ENCODE results near the gene JMJD7. TPM values are rescaled to one million over a fixed set of nuclear protein-coding genes. Genes with fewer than 3 reads are reported as not detected.

The JMJD7 gene
- total RNA-seq, 4 donors from 2014 or later: 1.9 to 10.9 (median 7.6) TPM

DNA sequence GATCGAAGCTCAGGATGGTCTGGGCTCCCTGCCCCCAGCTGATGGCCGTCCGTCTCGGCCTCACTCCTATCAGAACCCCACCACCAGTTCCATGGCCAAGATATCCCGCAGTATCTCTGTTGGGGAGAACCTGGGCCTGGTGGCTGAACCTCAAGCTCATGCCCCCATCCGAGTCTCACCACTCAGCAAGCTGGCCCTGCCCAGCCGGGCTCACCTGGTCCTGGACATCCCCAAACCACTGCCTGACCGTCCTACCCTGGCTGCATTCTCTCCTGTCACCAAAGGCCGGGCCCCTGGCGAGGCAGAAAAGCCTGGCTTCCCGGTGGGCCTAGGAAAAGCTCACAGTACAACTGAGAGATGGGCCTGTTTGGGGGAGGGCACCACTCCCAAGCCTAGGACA is 4.4 kb upstream of the JMJD7 start:
- H3K4me3 ChIP-seq: no peak overlapping the region
- WGBS, 2 donors (ENCODE audit: low coverage in 1 of 2): 96% methylated on average over 9 of the region's 11 CpGs; no CpG with 5 or more reads in 1 of the 2 donors
- intact Hi-C loops (cut with DNase I; ENCODE audit: low total_unique reads): no loop called here
- in situ Hi-C loops (cut with MboI; ENCODE audit: low pct_ligation_motif_present in 1 of 4, low pct_unique_long_range_greater_than_20kb in 1 of 4, low sequenced_read_pairs in 3 of 4): loop anchor here in 2 of 4 donors (25.0 kb wide), 1 partner anchor 211 kb away; no protein-coding TSS in a partner anchor
- DNase-seq: no peak
- no peaks in the 10 kb centered on the region for H3K27me3 ChIP-seq
- TF ChIP-seq POLR2A (IDR thresholded peaks at IDR 0.05) (no peak), EP300 (IDR thresholded peaks at IDR 0.05; ENCODE audit: low read depth) (no peak), POLR2AphosphoS5 (IDR thresholded peaks at IDR 0.05) (no peak)
- TF ChIP-seq, protein P1, sequence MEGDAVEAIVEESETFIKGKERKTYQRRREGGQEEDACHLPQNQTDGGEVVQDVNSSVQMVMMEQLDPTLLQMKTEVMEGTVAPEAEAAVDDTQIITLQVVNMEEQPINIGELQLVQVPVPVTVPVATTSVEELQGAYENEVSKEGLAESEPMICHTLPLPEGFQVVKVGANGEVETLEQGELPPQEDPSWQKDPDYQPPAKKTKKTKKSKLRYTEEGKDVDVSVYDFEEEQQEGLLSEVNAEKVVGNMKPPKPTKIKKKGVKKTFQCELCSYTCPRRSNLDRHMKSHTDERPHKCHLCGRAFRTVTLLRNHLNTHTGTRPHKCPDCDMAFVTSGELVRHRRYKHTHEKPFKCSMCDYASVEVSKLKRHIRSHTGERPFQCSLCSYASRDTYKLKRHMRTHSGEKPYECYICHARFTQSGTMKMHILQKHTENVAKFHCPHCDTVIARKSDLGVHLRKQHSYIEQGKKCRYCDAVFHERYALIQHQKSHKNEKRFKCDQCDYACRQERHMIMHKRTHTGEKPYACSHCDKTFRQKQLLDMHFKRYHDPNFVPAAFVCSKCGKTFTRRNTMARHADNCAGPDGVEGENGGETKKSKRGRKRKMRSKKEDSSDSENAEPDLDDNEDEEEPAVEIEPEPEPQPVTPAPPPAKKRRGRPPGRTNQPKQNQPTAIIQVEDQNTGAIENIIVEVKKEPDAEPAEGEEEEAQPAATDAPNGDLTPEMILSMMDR (IDR thresholded peaks at IDR 0.05): no peak
- H3K9me3 ChIP-seq: no peaks in the 10 kb centered on the region
- H3K36me3 ChIP-seq: peaks cover 0 to 7% (median 0%) of the 10 kb centered on the region in 4 donors
- H3K27ac ChIP-seq: no peak overlapping the region
- peaks cover 5 to 9% (median 7%) of the 10 kb centered on the region in 4 donors for H3K4me1 ChIP-seq

DNA sequence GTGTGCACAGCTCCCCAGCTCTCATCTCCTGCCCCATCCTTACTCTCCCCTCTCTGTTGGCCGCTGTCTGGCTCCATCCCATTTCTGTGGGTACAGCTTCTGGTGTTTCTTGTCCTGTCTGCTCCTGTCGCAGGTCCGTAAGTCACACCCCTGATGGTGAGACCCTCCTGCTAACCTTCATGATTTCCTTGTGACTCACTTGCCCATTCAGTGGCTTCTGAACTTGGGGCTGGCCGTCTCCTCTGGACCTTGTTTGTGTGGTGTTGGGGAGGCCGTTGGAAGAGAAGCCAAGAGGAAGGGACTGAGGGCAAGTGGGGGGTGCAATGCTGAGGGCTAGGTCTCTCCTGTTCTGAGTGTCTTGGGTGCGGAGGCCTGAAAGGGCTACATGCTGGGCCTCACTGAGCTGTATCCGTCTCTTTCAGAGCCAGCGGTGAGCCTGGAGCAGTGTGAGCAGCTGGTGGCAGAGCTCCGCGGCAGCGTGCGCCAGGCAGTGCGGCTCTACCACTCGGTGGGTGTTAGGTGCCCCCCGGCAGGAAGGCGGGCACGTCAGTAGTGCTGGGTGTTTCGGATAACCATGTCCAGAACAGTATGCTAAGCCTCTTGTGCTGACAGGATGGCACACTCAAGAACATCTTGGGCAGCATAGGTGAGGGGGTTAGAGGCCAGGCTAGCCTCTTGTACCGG is 3.7 kb upstream of the JMJD7 start:
- Histone ChIP-seq H3K9me3 (no peaks in the 10 kb centered on the region), H3K27me3 (no peaks in the 10 kb centered on the region), H3K4me3 (no peak overlapping the region), H3K4me1 (peaks cover 9 to 14% (median 12%) of the 10 kb centered on the region in 4 donors), H3K27ac (no peak overlapping the region), H3K36me3 (no peaks in the 10 kb centered on the region)
- 80 to 94% methylated on average over 1 to 19 of the region's 19 CpGs for WGBS, 2 donors (ENCODE audit: low coverage in 1 of 2)
- in situ Hi-C loops (cut with MboI; ENCODE audit: low pct_ligation_motif_present in 1 of 4, low pct_unique_long_range_greater_than_20kb in 1 of 4, low sequenced_read_pairs in 3 of 4) (loop anchor here in 2 of 4 donors (25.0 kb wide), 1 partner anchor 212 kb away; no protein-coding TSS in a partner anchor), intact Hi-C loops (cut with DNase I; ENCODE audit: low total_unique reads) (no loop called here)
- no peak for DNase-seq
- TF ChIP-seq, protein P1 (IDR thresholded peaks at IDR 0.05): no peak
- TF ChIP-seq POLR2A (IDR thresholded peaks at IDR 0.05) (no peak), EP300 (IDR thresholded peaks at IDR 0.05; ENCODE audit: low read depth) (no peak), POLR2AphosphoS5 (IDR thresholded peaks at IDR 0.05) (no peak)

DNA sequence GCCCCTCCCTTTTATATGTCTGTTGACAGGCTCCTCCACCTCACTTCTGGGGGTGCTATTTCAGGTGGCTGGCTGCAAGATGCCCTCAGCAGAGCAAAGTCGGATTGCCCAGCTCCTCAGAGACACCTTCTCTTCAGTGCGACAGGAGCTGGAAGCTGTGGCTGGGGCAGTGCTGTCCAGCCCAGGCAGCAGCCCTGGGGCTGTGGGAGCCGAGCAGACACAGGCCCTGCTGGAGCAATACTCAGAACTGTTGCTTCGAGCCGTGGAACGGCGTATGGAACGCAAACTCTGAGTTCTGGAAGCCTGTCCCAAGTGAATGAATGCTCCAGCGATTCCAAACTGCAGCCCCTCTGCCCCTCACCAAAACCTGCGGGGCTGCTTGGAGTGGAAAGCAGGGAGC is 2.7 kb upstream of the JMJD7 start:
- no peak overlapping the region for H3K4me3 ChIP-seq
- intact Hi-C loops (cut with DNase I; ENCODE audit: low total_unique reads): no loop called here
- H3K36me3 ChIP-seq: no peaks in the 10 kb centered on the region
- TF ChIP-seq POLR2AphosphoS5 (IDR thresholded peaks at IDR 0.05) (no peak), POLR2A (IDR thresholded peaks at IDR 0.05) (no peak), EP300 (IDR thresholded peaks at IDR 0.05; ENCODE audit: low read depth) (no peak)
- TF ChIP-seq, protein P1 (IDR thresholded peaks at IDR 0.05): no peak
- H3K4me1 ChIP-seq: peaks cover 9 to 18% (median 12%) of the 10 kb centered on the region in 4 donors
- no peaks in the 10 kb centered on the region for H3K27me3 ChIP-seq
- WGBS, 2 donors (ENCODE audit: low coverage in 1 of 2): 90% methylated on average over 10 of the region's 10 CpGs; no CpG with 5 or more reads in 1 of the 2 donors
- in situ Hi-C loops (cut with MboI; ENCODE audit: low pct_ligation_motif_present in 1 of 4, low pct_unique_long_range_greater_than_20kb in 1 of 4, low sequenced_read_pairs in 3 of 4): no loop called here
- no peak for DNase-seq
- H3K9me3 ChIP-seq: no peaks in the 10 kb centered on the region
- H3K27ac ChIP-seq: no peak overlapping the region

DNA sequence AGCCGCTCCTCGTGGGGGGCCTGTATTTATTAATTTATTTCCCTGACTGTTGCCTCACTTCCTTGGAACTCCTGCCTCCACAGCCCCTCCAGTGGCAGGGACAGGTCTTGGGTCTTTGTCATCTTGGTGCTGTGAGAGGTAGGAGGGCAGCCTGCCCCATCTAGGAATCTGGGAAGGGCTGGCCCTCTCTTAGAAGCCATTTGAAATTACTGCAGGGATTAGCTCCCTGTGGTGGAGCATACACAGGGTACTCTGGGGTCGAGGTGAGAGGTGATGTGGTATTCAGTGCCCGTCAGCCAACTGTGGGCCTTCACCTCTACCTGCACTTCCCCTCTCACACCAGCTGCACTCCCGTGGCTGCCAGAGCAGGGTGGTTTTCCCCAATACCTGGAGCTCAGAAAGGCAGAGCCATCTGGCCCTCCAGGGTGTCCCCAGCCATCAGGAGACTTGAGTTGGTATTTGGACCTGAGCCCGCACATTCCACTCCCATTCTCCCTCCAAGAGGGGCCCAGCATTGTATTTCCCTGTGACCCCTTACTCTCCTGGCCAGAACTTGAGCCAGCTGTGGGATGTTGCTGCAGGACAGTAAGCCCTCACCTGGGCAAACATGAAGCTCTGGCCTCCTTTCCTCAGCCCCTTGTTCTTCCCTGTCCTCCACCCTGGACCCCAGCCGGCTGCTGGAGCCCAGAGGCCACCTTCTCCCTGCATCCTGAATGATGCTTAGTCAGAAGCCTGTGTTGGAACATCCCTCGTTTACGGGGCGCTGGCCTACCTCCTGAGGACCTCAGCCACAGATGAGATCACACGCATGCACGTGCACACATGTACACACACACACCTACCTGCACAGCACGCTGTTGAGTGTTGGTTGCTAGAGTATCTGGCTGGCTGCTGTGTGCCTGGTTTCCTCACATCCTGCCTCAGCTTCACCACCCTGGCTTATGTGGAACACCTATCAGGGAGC is 2.0 kb upstream of the JMJD7 start:
- TF ChIP-seq, protein P1 (IDR thresholded peaks at IDR 0.05): no peak
- no peak for TF ChIP-seq EP300 (IDR thresholded peaks at IDR 0.05; ENCODE audit: low read depth)
- TF ChIP-seq POLR2A (IDR thresholded peaks at IDR 0.05): no peak
- no peak for TF ChIP-seq POLR2AphosphoS5 (IDR thresholded peaks at IDR 0.05)
- intact Hi-C loops (cut with DNase I; ENCODE audit: low total_unique reads): no loop called here
- Histone ChIP-seq H3K4me3 (no peak overlapping the region), H3K27me3 (no peaks in the 10 kb centered on the region), H3K36me3 (no peaks in the 10 kb centered on the region), H3K9me3 (no peaks in the 10 kb centered on the region), H3K4me1 (peaks cover 9 to 18% (median 12%) of the 10 kb centered on the region in 4 donors), H3K27ac (no peak overlapping the region)
- 89% methylated on average over 12 of the region's 13 CpGs; no CpG with 5 or more reads in 1 of the 2 donors for WGBS, 2 donors (ENCODE audit: low coverage in 1 of 2)
- in situ Hi-C loops (cut with MboI; ENCODE audit: low pct_ligation_motif_present in 1 of 4, low pct_unique_long_range_greater_than_20kb in 1 of 4, low sequenced_read_pairs in 3 of 4): no loop called here
- DNase-seq: no peak

Data from transverse colon (tissue), 4 donors.